GM12891 (cell line): ENCODE data around the gene ZBTB42.
A peak's percentile ranks its signal among the peaks of the same experiment; 100 is the strongest.

Source experiments
- DNase-seq: peaks from one replicate; pipeline ENCODE4 v3.0.0; 2011; ENCODE audit warnings: low spot score; ENCODE audit not compliant: insufficient read length
- FAIRE-seq: peaks from 2 replicates; lab custom pipeline; 2011; peaks lifted over from hg19 to GRCh38; lab: Jason Lieb, UNC
- PAX5 ChIP-seq: IDR thresholded peaks from 2 replicates; pipeline ENCODE4 v1.6.1; 2011; ENCODE audit warnings: low read length, moderate library complexity, mild to moderate bottlenecking; ENCODE audit not compliant: insufficient read depth, severe bottlenecking
- POLR2A ChIP-seq: IDR thresholded peaks from 2 replicates; pipeline ENCODE4 v1.6.1; 2011; ENCODE audit warnings: low read depth, low read length, control low read depth
- POLR2AphosphoS5 ChIP-seq: IDR thresholded peaks from 2 replicates; pipeline ENCODE4 v1.6.1; 2011; ENCODE audit warnings: low read depth, low read length, control low read depth
- POU2F2 ChIP-seq: IDR thresholded peaks from 2 replicates; pipeline ENCODE4 v1.6.1; 2011; ENCODE audit warnings: low read depth, mild to moderate bottlenecking, control low read depth, low read length, moderate library complexity
- SPI1 ChIP-seq: IDR thresholded peaks from 2 replicates; pipeline ENCODE4 v1.6.1; 2011; ENCODE audit warnings: low read depth, low read length, control low read depth
- TAF1 ChIP-seq: IDR thresholded peaks from 2 replicates; pipeline ENCODE4 v1.6.1; 2011; ENCODE audit warnings: low read depth, low read length, control low read depth

Gene ZBTB42

GRCh38 chr14:104756477-104757237 is 44.2 kb upstream of the ZBTB42 start:
- FAIRE-seq (peak; percentile 64), DNase-seq (no peak)
- TF ChIP-seq POLR2AphosphoS5 (0 out of 2 replicates have a peak, but pooled peaks have one; percentile 31), SPI1 (peak; percentile 42; the same call in 1 of the 2 replicates), TAF1 (no peak), POLR2A (0 out of 2 replicates have a peak, but pooled peaks have one; percentile 39)

GRCh38 chr14:104757238-104757585 is 43.7 kb upstream of the ZBTB42 start:
- DNase-seq (no peak), FAIRE-seq (no peak)
- TF ChIP-seq POLR2AphosphoS5 (no peak), TAF1 (no peak), SPI1 (no peak), POU2F2 (no peak), PAX5 (no peak), POLR2A (no peak)

GRCh38 chr14:104757681-104758392 is 43.1 kb upstream of the ZBTB42 start:
- no peak for FAIRE-seq
- DNase-seq: no peak

GRCh38 chr14:104758981-104759969 is 41.6 kb upstream of the ZBTB42 start:
- TF ChIP-seq POLR2A (no peak), POLR2AphosphoS5 (no peak), SPI1 (no peak), TAF1 (no peak), POU2F2 (no peak), PAX5 (no peak)
- DNase-seq (no peak), FAIRE-seq (no peak)

More at GRCh38 chr14:104757681-104758392, 43.1 kb upstream of the ZBTB42 start:
- TF ChIP-seq POLR2AphosphoS5: no peak
- TF ChIP-seq POU2F2: no peak
- TF ChIP-seq PAX5: no peak
- TF ChIP-seq TAF1: no peak
- no peak for TF ChIP-seq POLR2A
- no peak for TF ChIP-seq SPI1

GRCh38 chr14:104765517-104765916 is 35.4 kb upstream of the ZBTB42 start:
- DNase-seq (no peak), FAIRE-seq (no peak)
- TF ChIP-seq POLR2A (no peak), SPI1 (no peak), POLR2AphosphoS5 (no peak), TAF1 (no peak), POU2F2 (no peak)

GRCh38 chr14:104766256-104766862 is 34.5 kb upstream of the ZBTB42 start:
- FAIRE-seq: no peak
- no peak for DNase-seq
- no peak for TF ChIP-seq TAF1
- no peak for TF ChIP-seq PAX5
- TF ChIP-seq POU2F2: no peak
- no peak for TF ChIP-seq SPI1
- TF ChIP-seq POLR2A: no peak
- TF ChIP-seq POLR2AphosphoS5: no peak

- no peak for TF ChIP-seq POLR2AphosphoS5
- TF ChIP-seq SPI1: no peak
- TF ChIP-seq TAF1: no peak
- TF ChIP-seq POU2F2: no peak
- no peak for TF ChIP-seq PAX5
- DNase-seq (no peak), FAIRE-seq (no peak)
Observed at GRCh38 chr14:104766863-104767633, 33.9 kb upstream of the ZBTB42 start.

- no peak for FAIRE-seq
- no peak for TF ChIP-seq TAF1
- no peak for TF ChIP-seq POLR2AphosphoS5
- no peak for TF ChIP-seq POLR2A
- TF ChIP-seq PAX5: no peak
- TF ChIP-seq SPI1: no peak
- no peak for TF ChIP-seq POU2F2
- no peak for DNase-seq
Observed at GRCh38 chr14:104767634-104767918, 33.3 kb upstream of the ZBTB42 start.
